Measurements from ENCODE around the gene SLC9A4.

The SLC9A4 gene

DNA sequence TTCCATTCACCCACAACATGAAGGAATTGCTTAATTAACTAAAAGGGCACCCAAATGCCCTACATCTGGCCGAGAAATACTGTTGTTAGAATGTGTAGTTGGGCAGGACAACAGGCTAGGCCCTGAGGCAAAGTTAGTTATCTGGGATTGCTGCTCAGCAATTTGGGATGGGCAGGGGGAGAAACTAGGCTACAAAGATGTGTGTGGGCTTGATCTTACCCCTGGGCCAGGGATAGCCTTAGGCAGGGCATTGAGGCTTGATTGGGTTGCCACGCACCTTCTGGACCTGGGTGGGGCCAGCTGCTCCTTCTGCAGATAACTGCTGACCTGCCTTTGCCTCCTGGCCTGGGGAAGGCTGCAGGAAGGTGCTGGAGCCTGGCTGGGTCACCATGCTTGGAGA, 40.6 kb upstream of the SLC9A4 start:
- H3K9me3 Mint-ChIP-seq, result peaks cover 4% of the 10 kb centered on the region
- H3K27me3 Mint-ChIP-seq (ENCODE audit: low read depth, poor library complexity), result peaks cover 14% of the 10 kb centered on the region
- no peak overlapping the region for H3K27ac Mint-ChIP-seq
- no peak overlapping the region for H3K4me3 Mint-ChIP-seq
- DNase-seq, result no peak
- H3K4me1 Mint-ChIP-seq, result no peaks in the 10 kb centered on the region
- no peak for TF ChIP-seq CTCF (IDR thresholded peaks at IDR 0.05)
- no peaks in the 10 kb centered on the region for H3K36me3 Mint-ChIP-seq (ENCODE audit: low read depth)

GRCh38 chr2:102433973-102434654, 38.9 kb upstream of the SLC9A4 start:
- DNase-seq, result no peak
- Mint-ChIP-seq H3K9me3 (no peaks in the 10 kb centered on the region), H3K27ac (no peak overlapping the region), H3K4me3 (no peak overlapping the region), H3K27me3 (ENCODE audit: low read depth, poor library complexity) (peaks cover 8% of the 10 kb centered on the region), H3K36me3 (ENCODE audit: low read depth) (no peaks in the 10 kb centered on the region), H3K4me1 (no peaks in the 10 kb centered on the region)
- TF ChIP-seq CTCF (IDR thresholded peaks at IDR 0.05), result no peak

- Mint-ChIP-seq H3K27ac (no peak overlapping the region), H3K36me3 (ENCODE audit: low read depth) (no peaks in the 10 kb centered on the region), H3K4me3 (no peak overlapping the region), H3K4me1 (no peaks in the 10 kb centered on the region), H3K9me3 (no peaks in the 10 kb centered on the region), H3K27me3 (ENCODE audit: low read depth, poor library complexity) (peaks cover 8% of the 10 kb centered on the region)
- no peak for DNase-seq
- TF ChIP-seq CTCF (IDR thresholded peaks at IDR 0.05), result no peak
These were observed 38.2 kb upstream of the SLC9A4 start for GRCh38 chr2:102434655-102435381.

DNA sequence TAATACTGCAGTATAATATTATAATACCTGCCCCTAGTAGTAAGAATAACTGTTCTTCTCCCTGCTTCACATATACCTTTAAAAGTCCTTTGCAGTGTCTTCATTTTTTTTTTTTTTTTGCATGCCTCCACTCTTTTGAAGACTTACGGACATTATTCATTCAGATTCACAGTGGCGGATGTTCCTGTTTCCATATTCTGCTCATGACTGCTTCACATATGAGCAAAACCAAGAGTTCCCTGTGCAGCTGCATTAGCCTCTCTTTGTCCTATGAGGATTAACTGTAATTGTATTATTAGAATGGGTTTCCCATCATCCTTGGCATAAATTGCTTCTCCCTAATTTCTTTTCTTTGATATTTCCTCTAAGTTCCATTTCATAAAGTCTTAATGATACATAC, 37.3 kb upstream of the SLC9A4 start:
- DNase-seq, result no peak
- Mint-ChIP-seq H3K4me1 (no peaks in the 10 kb centered on the region), H3K9me3 (no peaks in the 10 kb centered on the region), H3K27me3 (ENCODE audit: low read depth, poor library complexity) (peaks cover 8% of the 10 kb centered on the region), H3K4me3 (no peak overlapping the region), H3K27ac (no peak overlapping the region), H3K36me3 (ENCODE audit: low read depth) (no peaks in the 10 kb centered on the region)
- TF ChIP-seq CTCF (IDR thresholded peaks at IDR 0.05), result no peak

DNA sequence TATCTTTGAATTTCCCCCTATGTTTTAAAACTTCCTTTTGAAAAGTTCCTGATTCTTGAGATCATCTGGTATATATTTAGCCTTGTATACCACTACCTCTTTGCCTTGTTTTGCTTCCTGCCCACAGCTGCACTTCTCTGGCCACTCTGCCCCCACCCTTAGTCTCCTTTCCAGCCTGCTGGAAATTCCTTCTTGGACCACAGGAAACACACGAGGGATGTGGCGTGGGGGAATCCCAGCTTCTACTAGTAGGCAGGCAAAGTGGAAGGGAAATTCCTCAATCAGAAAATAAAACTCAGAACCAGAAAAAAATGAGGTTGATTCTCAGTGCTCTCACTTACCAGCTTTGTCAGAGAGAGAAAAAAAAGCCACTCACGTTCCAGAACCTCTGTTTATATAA, 36.7 kb upstream of the SLC9A4 start:
- peaks cover 6% of the 10 kb centered on the region for H3K27me3 Mint-ChIP-seq (ENCODE audit: low read depth, poor library complexity)

More for the DNA sequence above, 36.7 kb upstream of the SLC9A4 start:
- Mint-ChIP-seq H3K27ac (no peak overlapping the region), H3K36me3 (ENCODE audit: low read depth) (no peaks in the 10 kb centered on the region), H3K9me3 (no peaks in the 10 kb centered on the region), H3K4me3 (no peak overlapping the region), H3K4me1 (no peaks in the 10 kb centered on the region)
- no peak for TF ChIP-seq CTCF (IDR thresholded peaks at IDR 0.05)
- DNase-seq, result no peak
